Measurements from ENCODE around the gene ERLIN1. TPM values are rescaled to one million over a fixed set of nuclear protein-coding genes. Genes with fewer than 3 reads are reported as not detected.
A peak's percentile ranks its signal among the peaks of the same experiment; 100 is the strongest.

The ERLIN1 gene
- total RNA-seq, 1 donor from 2014 or later, result 7.6 TPM

DNA sequence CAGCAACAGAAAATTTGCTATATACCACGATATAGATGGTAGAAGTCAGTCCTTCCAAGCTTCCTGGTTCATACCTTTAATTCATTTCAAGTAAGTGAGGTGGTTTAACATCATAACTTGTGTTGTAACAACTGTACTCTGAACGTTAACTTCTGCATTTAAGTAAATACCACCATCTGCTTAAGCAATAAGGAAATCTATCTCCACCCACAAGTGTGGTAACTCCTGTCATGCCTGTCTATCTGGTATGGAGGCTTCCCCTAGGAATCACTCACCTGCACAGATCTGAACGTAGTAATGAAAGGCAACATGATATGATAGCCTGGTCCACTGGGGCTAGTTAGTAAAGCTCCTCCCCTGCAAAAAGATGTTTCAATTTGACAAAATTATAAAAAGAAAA lies 2.3 kb downstream of the ERLIN1 start:
- H3K4me3 Mint-ChIP-seq, result no peak overlapping the region
- ChIA-PET CTCF (no interaction called here), POLR2A (no interaction called here)
- no peaks in the 10 kb centered on the region for H3K27me3 Mint-ChIP-seq
- no peaks in the 10 kb centered on the region for H3K9me3 Mint-ChIP-seq
- intact Hi-C loops (cut with micrococcal nuclease), result loop anchor here (10.0 kb wide), 1 partner anchor 169 kb away; no protein-coding TSS in a partner anchor
- TF ChIP-seq CTCF (IDR thresholded peaks at IDR 0.05), result no peak
- peaks cover 39% of the 10 kb centered on the region for H3K4me1 Mint-ChIP-seq
- peaks cover 48% of the 10 kb centered on the region for H3K36me3 Mint-ChIP-seq (ENCODE audit: low read depth)
- H3K27ac Mint-ChIP-seq, result peak overlapping the region; percentile 20
- no peak for DNase-seq
- no peak for ATAC-seq (ENCODE audit: low read depth)

- Mint-ChIP-seq H3K4me1 (peaks cover 38% of the 10 kb centered on the region), H3K27ac (no peak overlapping the region)
Observed at GRCh38 chr10:100182908-100183307, 2.9 kb downstream of the ERLIN1 start.

DNA sequence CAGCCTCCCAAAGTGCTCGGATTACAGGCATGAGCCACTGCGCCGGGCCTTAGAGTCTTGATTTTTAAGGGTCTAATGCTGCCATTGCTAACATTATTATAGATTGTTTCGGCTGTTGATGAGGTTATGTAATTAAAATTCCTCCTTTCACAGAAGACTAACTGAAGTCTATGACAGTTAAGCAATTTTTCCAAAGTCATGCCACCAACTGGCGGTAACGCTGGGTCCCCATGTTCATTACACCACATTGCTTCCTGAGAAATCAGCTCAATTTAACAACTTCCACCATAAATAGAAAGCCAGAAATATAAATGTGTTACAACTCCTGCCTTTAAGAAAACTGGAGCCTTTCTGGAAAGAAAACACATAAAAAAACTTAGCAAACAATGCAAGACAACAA lies 3.5 kb downstream of the ERLIN1 start:
- Mint-ChIP-seq H3K4me3 (no peak overlapping the region), H3K27ac (no peak overlapping the region), H3K9me3 (no peaks in the 10 kb centered on the region), H3K36me3 (ENCODE audit: low read depth) (peaks cover 58% of the 10 kb centered on the region), H3K4me1 (peaks cover 32% of the 10 kb centered on the region), H3K27me3 (no peaks in the 10 kb centered on the region)
- no peak for DNase-seq
- CTCF ChIA-PET, result no interaction called here
- intact Hi-C loops (cut with micrococcal nuclease), result loop anchor here (10.0 kb wide), 1 partner anchor 167 kb away; no protein-coding TSS in a partner anchor
- POLR2A ChIA-PET, result no interaction called here
- TF ChIP-seq CTCF (IDR thresholded peaks at IDR 0.05), result no peak
- no peak for ATAC-seq (ENCODE audit: low read depth)

More at GRCh38 chr10:100182908-100183307, 2.9 kb downstream of the ERLIN1 start:
- Mint-ChIP-seq H3K27me3 (no peaks in the 10 kb centered on the region), H3K4me3 (no peak overlapping the region), H3K36me3 (ENCODE audit: low read depth) (peaks cover 52% of the 10 kb centered on the region), H3K9me3 (no peaks in the 10 kb centered on the region)
- intact Hi-C loops (cut with micrococcal nuclease), result loop anchor here (10.0 kb wide), 1 partner anchor 168 kb away; no protein-coding TSS in a partner anchor
- no peak for DNase-seq
- ChIA-PET POLR2A (no interaction called here), CTCF (no interaction called here)
- no peak for ATAC-seq (ENCODE audit: low read depth)
- no peak for TF ChIP-seq CTCF (IDR thresholded peaks at IDR 0.05)

DNA sequence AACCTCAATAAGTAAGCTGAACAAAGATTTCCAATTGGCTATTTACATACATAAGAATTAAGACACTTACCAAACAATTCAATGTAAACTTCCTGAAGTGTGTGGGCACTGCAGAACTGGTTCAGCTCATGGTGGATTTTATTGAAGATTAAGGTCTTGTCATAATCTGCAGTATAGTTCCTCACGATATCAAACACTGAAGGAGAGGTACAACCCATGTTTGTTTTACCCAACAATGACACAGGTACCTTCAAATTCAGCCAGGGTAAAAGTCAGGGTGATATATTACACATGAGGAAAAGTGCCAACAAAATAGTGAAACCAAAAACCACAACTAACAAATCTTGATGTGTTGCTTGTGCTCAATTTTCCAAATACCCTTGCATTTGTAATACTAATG lies 10.0 kb downstream of the ERLIN1 start:
- Mint-ChIP-seq H3K27me3 (no peaks in the 10 kb centered on the region), H3K4me3 (no peak overlapping the region), H3K27ac (no peak overlapping the region), H3K4me1 (peaks cover 2% of the 10 kb centered on the region), H3K9me3 (no peaks in the 10 kb centered on the region), H3K36me3 (ENCODE audit: low read depth) (peaks cover 77% of the 10 kb centered on the region)
- TF ChIP-seq CTCF (IDR thresholded peaks at IDR 0.05), result no peak
- no peak for ATAC-seq (ENCODE audit: low read depth)
- ChIA-PET CTCF (no interaction called here), POLR2A (no interaction called here)
- DNase-seq, result no peak
- intact Hi-C loops (cut with micrococcal nuclease), result no loop called here

GRCh38 chr10:100174699-100175677 lies 10.8 kb downstream of the ERLIN1 start:
- no peaks in the 10 kb centered on the region for H3K27me3 Mint-ChIP-seq
- no peak overlapping the region for H3K4me3 Mint-ChIP-seq
- CTCF ChIA-PET, result no interaction called here
- no peaks in the 10 kb centered on the region for H3K9me3 Mint-ChIP-seq
- intact Hi-C loops (cut with micrococcal nuclease), result no loop called here
- peaks cover 73% of the 10 kb centered on the region for H3K36me3 Mint-ChIP-seq (ENCODE audit: low read depth)
- POLR2A ChIA-PET, result no interaction called here
- no peaks in the 10 kb centered on the region for H3K4me1 Mint-ChIP-seq
- no peak overlapping the region for H3K27ac Mint-ChIP-seq
- no peak for ATAC-seq (ENCODE audit: low read depth)
- no peak for DNase-seq
- TF ChIP-seq CTCF (IDR thresholded peaks at IDR 0.05), result no peak

All from activated B cell treated with CpG ODN at 0.5 μM for 24 hours (primary cell).